ENCODE measurements around the gene GPR25. TPM values are rescaled to one million over a fixed set of nuclear protein-coding genes. Genes with fewer than 3 reads are reported as not detected.

GPR25 gene
- total RNA-seq, 4 donors from 2014 or later = 0.28 TPM; not detected in 3

GRCh38 chr1:200866116-200866515 lies 6.7 kb upstream of the GPR25 start:
- DNase-seq = no peak
- intact Hi-C loops (cut with DNase I; ENCODE audit: low total_unique reads) = no loop called here
- Histone ChIP-seq H3K27me3 (peaks cover 0 to 11% of the 10 kb centered on the region in 2 donors), H3K36me3 (no peaks in the 10 kb centered on the region), H3K9me3 (no peaks in the 10 kb centered on the region), H3K4me1 (no peaks in the 10 kb centered on the region), H3K4me3 (no peak overlapping the region), H3K27ac (no peak overlapping the region)
- no peak for TF ChIP-seq CTCF (IDR thresholded peaks at IDR 0.05)
- no peak for TF ChIP-seq POLR2A (IDR thresholded peaks at IDR 0.05)

GRCh38 chr1:200866521-200866920 lies 6.3 kb upstream of the GPR25 start:
- no peaks in the 10 kb centered on the region for H3K4me1 ChIP-seq
- DNase-seq = no peak
- peaks cover 0 to 15% of the 10 kb centered on the region in 2 donors for H3K27me3 ChIP-seq
- TF ChIP-seq POLR2A (IDR thresholded peaks at IDR 0.05) = no peak
- no peak for TF ChIP-seq CTCF (IDR thresholded peaks at IDR 0.05)
- H3K4me3 ChIP-seq = no peak overlapping the region
- no peak overlapping the region for H3K27ac ChIP-seq
- H3K36me3 ChIP-seq = no peaks in the 10 kb centered on the region
- intact Hi-C loops (cut with DNase I; ENCODE audit: low total_unique reads) = no loop called here
- no peaks in the 10 kb centered on the region for H3K9me3 ChIP-seq

- intact Hi-C loops (cut with DNase I; ENCODE audit: low total_unique reads) = no loop called here
- H3K27me3 ChIP-seq = peaks cover 0 to 22% of the 10 kb centered on the region in 2 donors
Observed at GRCh38 chr1:200867018-200867811, 5.6 kb upstream of the GPR25 start.

GRCh38 chr1:200869376-200869752 lies 3.4 kb upstream of the GPR25 start:
- H3K9me3 ChIP-seq = no peaks in the 10 kb centered on the region
- H3K4me1 ChIP-seq = peaks cover 0 to 10% of the 10 kb centered on the region in 2 donors
- DNase-seq = no peak
- H3K27me3 ChIP-seq = peaks cover 5 to 28% of the 10 kb centered on the region in 2 donors
- no peak overlapping the region for H3K4me3 ChIP-seq
- intact Hi-C loops (cut with DNase I; ENCODE audit: low total_unique reads) = no loop called here
- no peaks in the 10 kb centered on the region for H3K36me3 ChIP-seq
- no peak for TF ChIP-seq CTCF (IDR thresholded peaks at IDR 0.05)
- TF ChIP-seq POLR2A (IDR thresholded peaks at IDR 0.05) = no peak
- H3K27ac ChIP-seq = no peak overlapping the region

More at GRCh38 chr1:200867018-200867811, 5.6 kb upstream of the GPR25 start:
- Histone ChIP-seq H3K4me3 (no peak overlapping the region), H3K4me1 (no peaks in the 10 kb centered on the region), H3K27ac (no peak overlapping the region), H3K36me3 (no peaks in the 10 kb centered on the region), H3K9me3 (no peaks in the 10 kb centered on the region)
- DNase-seq = no peak
- TF ChIP-seq POLR2A (IDR thresholded peaks at IDR 0.05) (no peak), CTCF (IDR thresholded peaks at IDR 0.05) (no peak)

GRCh38 chr1:200869753-200870391 lies 2.9 kb upstream of the GPR25 start:
- Histone ChIP-seq H3K4me3 (no peak overlapping the region), H3K36me3 (no peaks in the 10 kb centered on the region), H3K4me1 (peaks cover 0 to 10% of the 10 kb centered on the region in 2 donors), H3K27ac (no peak overlapping the region), H3K9me3 (no peaks in the 10 kb centered on the region), H3K27me3 (peaks cover 5 to 28% of the 10 kb centered on the region in 2 donors)
- no peak for DNase-seq
- intact Hi-C loops (cut with DNase I; ENCODE audit: low total_unique reads) = no loop called here
- TF ChIP-seq CTCF (IDR thresholded peaks at IDR 0.05) (no peak), POLR2A (IDR thresholded peaks at IDR 0.05) (no peak)

Measured in uterus (tissue), 4 donors.